ENCODE data around the gene EIF4G3. TPM values are rescaled to one million over a fixed set of nuclear protein-coding genes. Genes with fewer than 3 reads are reported as not detected.
"Not testable (repeated sequence)": the region's sequence is repeated elsewhere in the genome, so short reads cannot be mapped to it uniquely, and the experiment has no call there.

The EIF4G3 gene
- total RNA-seq, 1 experiment from 2014 or later = 22.6 TPM

- DNase-seq (ENCODE audit: low spot score) = no peak
Observed at GRCh38 chr1:21185221-21185731, 8.6 kb upstream of the EIF4G3 start.

GRCh38 chr1:21184276-21184675, 7.6 kb upstream of the EIF4G3 start:
- no peak for DNase-seq (ENCODE audit: low spot score)

GRCh38 chr1:21182181-21182731, 5.6 kb upstream of the EIF4G3 start:
- DNase-seq (ENCODE audit: low spot score) = no peak

- DNase-seq (ENCODE audit: low spot score) = not testable (repeated sequence)
Observed at GRCh38 chr1:21178271-21178670, 1.6 kb upstream of the EIF4G3 start.

- no peak for DNase-seq (ENCODE audit: low spot score)
Observed at GRCh38 chr1:21175670-21176581, 771 bp downstream of the EIF4G3 start.

GRCh38 chr1:21175324-21175669, 1.4 kb downstream of the EIF4G3 start:
- DNase-seq (ENCODE audit: low spot score) = peak; percentile 24

- no peak for DNase-seq (ENCODE audit: low spot score)
Observed at GRCh38 chr1:21174654-21175323, 1.9 kb downstream of the EIF4G3 start.

GRCh38 chr1:21174230-21174629, 2.5 kb downstream of the EIF4G3 start:
- no peak for DNase-seq (ENCODE audit: low spot score)

- not testable (repeated sequence) for DNase-seq (ENCODE audit: low spot score)
Observed at GRCh38 chr1:21173096-21173495, 3.6 kb downstream of the EIF4G3 start.

- not testable (repeated sequence) for DNase-seq (ENCODE audit: low spot score)
Observed at GRCh38 chr1:21170837-21171236, 5.9 kb downstream of the EIF4G3 start.

- no peak for DNase-seq (ENCODE audit: low spot score)
Observed at GRCh38 chr1:21168444-21168843, 8.3 kb downstream of the EIF4G3 start.

GRCh38 chr1:21165646-21166045, 11.1 kb downstream of the EIF4G3 start:
- DNase-seq (ENCODE audit: low spot score) = no peak

- DNase-seq (ENCODE audit: low spot score) = no peak
Observed at GRCh38 chr1:21165076-21165475, 11.6 kb downstream of the EIF4G3 start.

GRCh38 chr1:21164266-21164665, 12.4 kb downstream of the EIF4G3 start:
- no peak for DNase-seq (ENCODE audit: low spot score)

- no peak for DNase-seq (ENCODE audit: low spot score)
Observed at GRCh38 chr1:21162740-21163464, 13.8 kb downstream of the EIF4G3 start.

GRCh38 chr1:21161842-21162241, 14.9 kb downstream of the EIF4G3 start:
- no peak for DNase-seq (ENCODE audit: low spot score)

- no peak for DNase-seq (ENCODE audit: low spot score)
Observed at GRCh38 chr1:21160263-21160796, 16.4 kb downstream of the EIF4G3 start.

- DNase-seq (ENCODE audit: low spot score) = no peak
Observed at GRCh38 chr1:21157868-21158267, 18.8 kb downstream of the EIF4G3 start.

- no peak for DNase-seq (ENCODE audit: low spot score)
Observed at GRCh38 chr1:21157054-21157453, 19.6 kb downstream of the EIF4G3 start.

GRCh38 chr1:21156019-21156418, 20.7 kb downstream of the EIF4G3 start:
- no peak for DNase-seq (ENCODE audit: low spot score)

GRCh38 chr1:21154717-21155116, 22.0 kb downstream of the EIF4G3 start:
- no peak for DNase-seq (ENCODE audit: low spot score)

- no peak for DNase-seq (ENCODE audit: low spot score)
Observed at GRCh38 chr1:21153388-21153787, 23.3 kb downstream of the EIF4G3 start.

Data from H4 (cell line).